Embryonic facial prominence (tissue), 1 donor: ENCODE data around the gene CRYGS.
"Not testable (repeated sequence)": the region's sequence is repeated elsewhere in the genome, so short reads cannot be mapped to it uniquely, and the experiment has no call there.

Experiments
- DNase-seq: peaks from one replicate; pipeline ENCODE4 v3.0.0-alpha.2; 2016; ENCODE audit errors: extremely low spot score

The CRYGS gene

DNA sequence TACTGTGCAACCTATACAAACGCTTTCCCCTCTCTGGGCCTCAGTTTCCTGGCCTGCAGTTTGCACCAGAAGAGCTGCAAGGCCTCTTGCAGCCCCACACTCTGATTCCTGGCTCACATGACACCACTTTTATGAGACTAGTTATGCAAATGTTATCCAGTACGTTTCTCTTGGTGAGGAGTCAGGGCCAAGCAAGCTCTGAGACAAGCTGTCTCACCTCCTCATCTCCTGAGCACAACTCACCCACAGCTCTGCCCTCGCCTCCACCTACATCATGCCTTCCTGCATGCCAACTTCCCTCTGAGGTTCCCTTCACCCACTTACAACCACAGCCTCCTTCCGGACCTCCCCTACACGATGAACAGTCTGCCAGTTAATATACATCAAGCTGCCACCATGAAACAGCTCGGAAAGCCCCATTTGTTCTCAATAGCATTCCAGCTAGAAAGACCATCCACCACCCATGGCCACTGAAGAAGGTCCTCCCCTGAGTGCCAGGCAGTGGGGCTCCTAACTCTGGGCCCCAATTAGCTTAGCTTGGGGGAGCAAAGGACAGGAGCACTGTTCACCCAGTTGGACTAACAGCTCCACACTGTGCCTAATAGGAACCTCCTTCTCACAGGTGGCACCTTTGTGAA is 25.0 kb downstream of the CRYGS start:
- DNase-seq, result no peak

DNA sequence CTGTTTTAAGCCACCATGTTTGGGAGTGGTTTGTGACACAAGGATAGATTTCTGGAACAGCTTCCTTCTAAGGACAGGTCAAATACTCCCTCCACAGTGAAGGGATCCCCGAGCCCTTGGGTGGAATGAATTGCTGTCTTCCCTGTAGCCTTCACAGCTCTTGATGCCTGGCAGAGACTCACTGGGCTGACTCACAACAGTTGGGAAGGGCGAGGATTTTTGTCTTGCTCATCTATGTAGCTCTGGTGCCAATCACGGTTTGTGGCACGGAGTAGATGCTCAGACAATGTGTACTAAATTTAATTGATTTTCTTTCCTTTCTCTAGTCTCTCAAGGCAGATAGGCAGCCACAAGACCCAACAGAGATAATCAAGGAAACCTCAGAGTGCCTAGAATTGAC is 27.0 kb downstream of the CRYGS start:
- no peak for DNase-seq

DNA sequence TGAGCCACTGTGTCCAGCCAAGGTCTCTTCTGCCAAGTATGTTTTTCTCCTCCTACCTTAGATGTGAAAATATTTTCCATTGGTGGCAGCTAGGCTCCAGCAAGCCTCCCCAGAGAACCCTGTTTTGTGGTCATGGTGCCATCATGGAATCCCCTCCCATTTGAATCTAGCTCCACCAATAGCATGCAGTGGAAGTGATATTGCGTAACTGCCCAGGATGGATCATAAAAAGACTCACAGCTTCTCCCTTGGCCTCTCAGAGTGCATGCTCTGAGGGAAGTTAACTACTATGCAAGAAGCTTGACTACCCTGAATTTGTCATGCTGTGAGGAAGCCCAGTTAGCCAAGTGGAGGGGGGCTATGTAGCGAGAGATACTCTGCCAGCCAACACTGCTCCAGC is 27.5 kb downstream of the CRYGS start:
- no peak for DNase-seq

DNA sequence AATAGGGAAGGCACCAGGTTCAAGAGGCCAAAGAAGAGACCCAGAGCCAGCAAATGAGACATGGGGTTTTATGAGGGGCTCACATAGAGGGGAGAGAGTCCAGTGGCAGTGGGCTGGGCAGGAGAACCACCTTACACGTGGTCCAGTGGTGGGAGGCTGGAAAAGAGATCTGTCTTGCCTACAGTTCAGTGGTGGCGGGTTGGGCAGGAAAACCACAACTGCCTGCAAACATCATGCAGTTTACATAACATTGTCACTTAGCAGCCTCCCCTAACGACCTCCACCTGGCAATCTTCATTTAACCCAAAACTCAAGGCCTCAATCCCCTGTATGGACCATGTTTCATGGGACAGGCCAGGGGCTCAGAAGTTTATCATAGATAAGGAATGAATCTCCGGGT is 29.1 kb downstream of the CRYGS start:
- no peak for DNase-seq

DNA sequence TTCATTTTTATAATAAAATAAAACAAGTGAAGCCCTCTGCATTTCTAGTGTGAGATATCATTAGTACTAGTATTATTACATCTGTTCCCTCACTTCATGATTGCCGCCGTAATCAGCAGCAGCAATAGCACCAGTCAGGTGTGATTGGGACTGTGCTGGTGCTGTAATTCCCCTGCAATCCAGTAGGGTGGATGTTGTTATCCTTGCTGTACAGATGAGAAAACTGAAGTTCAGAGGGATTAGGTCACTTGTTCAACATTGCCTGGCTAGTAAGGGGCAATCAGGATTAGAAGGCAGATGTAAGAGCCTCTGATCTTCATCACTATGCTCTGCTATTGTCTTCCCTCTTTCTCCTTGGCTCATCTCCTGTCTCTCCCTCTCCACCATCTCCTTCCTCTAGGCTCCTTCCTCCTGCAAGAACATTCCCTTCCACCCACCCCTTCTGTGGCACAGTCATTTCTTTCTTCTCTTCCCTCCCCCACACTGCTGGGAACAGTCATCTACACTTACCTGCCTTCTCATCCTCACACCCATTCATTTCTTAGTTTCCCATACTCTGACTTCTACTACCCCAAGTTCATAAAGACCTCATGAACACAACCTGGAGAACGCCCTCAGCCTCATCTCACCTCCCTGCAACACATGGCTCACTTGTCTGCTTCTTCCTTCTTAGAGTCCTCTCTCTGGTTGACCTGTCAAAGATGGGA is 29.7 kb downstream of the CRYGS start:
- no peak for DNase-seq

DNA sequence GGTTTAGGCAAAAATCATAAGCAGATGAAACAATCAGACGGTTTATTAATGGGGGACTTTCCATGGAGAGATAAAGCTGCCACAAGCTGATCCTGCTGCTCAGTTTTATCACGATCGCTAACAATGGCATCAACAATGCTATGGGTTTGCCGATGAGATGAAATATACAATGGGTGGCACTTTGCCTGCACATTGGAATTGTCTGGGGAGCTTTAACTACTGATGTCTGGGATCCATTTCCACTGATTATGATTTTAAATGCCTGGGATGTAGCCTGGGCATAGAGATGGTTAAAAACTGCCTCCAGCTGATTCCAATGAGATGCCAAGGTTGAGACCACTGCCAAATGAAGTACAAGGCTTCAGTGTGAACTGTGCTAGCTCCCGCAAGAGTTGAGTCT is 30.8 kb downstream of the CRYGS start:
- DNase-seq, result no peak

DNA sequence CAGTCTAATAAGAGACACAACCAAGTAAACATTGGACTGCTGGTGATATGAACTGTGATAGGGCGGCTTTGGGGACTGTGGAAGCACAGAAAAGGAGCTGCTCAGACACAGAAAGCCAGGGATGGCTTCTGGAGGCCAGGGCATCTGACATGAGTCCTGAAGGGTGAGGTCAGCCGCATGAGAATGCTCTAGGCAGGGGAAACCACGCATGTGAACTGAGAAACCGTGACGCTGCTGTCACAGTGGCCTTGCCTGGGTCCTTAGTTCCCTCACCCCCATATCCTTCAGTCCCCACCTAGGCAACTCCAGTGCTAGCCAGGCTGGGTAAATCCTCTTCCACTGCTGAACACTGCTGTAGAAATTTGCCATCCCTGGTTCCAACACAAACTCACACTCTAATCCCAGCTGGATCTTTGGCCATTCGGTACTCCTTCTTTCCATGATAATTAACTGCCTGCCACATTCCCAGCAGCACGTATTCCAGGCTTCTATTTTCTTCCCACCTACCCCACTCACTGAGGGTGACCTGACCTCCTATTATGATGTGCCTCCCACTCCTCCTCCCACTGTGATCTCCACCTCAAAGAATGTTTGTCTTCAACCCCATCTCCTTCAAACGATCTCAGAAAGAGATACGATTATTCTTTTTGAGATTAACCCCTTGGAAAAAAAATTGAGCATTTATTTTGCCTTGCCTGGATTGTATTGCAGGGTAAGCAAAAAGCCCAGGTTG is 31.4 kb downstream of the CRYGS start:
- no peak for DNase-seq

DNA sequence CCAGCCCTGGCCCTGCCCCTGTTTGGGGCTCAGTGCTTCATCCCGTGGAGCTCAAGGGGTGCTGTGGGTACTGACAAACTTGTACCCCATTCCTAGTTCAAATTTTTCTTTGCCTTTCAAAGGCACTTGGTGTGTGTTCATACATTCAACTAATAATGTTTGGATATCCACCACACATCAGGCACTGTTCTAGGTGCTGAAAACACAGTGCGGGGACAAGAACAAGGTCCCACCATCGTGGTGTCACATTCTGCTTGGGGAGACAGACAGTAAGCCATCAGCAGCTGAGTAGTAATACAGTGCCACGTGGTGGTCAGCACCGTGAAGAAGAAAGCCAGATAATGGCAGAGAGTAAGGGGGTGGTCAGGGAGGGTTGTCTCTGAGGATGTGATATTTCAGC is 32.5 kb downstream of the CRYGS start:
- no peak for DNase-seq

DNA sequence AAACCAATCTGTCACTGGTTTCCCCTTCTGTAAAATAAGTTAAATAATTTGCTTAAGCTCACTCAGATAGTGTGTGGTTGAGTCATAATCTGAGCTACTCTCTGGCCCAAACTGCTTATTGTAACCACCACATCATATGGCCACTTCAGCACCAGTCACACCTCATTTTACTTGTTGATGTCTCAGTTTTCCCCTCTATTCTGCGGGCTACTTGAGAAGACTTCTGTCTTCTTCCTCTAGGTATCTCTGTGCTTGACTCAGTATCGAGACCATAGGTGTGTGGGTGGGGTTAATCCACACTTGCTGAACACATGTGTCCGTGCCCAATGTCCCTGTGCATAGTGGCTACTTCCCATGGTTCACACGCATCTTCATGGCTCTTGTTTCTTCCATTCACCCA is 32.9 kb downstream of the CRYGS start:
- DNase-seq, result no peak

DNA sequence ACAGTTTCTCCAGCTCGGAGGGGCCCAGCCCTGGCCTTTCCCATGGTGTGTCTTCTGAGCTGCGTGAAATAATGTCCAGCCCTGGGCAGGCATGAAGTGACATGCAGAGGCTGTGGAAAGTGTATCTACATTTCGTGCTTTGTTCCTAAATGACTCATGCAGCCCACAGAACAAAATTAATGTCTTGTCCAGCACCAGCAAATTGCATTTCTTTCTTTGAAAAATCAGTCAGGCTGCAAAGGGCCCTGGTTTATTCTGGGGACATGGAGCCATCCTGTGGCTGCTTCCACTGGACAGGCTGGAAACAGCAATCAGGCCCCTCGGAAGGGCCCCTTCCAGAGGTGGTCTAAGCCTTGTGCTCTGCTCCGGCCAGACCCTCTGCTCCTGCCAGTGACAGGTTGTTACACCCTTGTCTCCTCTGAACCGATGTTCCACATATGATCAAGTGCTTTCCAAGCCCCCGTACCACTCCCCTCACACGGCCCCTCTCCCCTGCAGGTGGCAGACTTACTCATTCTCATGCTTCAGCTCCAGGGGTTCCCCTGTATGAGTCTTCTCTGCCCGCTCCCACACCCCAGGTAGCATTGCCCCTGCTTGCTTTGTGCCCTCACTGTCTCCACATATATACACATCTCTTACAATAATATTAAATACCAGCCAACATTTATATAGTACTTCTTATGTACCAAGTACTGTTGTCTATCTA is 33.7 kb downstream of the CRYGS start:
- DNase-seq, result no peak

DNA sequence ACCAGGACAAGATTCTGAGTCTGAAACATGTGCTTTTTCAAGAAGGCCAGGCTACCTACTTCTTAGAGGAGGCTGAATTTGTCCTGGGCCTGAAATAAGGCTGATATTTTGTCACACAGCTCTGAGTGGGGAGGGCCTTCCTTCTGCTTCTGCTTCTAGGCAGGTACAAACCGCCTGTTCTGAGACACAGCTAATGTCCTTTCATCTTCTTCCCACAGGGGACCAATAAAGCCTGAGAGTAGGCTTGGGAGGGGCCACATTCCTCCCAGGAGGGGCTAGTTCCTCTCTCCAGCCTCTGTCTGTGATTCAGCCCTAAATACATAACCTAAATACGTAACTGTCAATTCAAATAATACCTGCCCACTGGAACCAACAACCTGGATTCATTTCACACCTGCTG is 34.8 kb downstream of the CRYGS start:
- DNase-seq, result no peak

DNA sequence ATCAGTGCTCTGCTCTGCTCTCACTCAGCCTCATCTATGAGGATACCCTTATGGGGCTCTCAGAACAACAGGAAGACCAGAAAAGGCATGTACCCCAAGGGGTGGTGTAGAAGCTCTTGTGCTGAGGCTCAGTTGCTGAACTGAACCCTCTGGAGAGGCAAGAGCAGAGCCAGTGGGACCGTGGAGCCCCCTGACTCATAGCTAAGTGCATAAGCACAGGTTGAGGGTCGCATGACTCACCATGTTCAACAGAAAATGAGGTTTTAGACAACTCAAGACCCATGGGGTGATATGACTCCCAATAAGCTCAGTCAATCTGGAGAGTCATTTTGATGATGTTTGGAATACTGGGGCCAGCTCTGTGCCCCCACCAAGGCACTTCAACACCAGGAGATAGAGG is 37.3 kb downstream of the CRYGS start:
- DNase-seq, result no peak

DNA sequence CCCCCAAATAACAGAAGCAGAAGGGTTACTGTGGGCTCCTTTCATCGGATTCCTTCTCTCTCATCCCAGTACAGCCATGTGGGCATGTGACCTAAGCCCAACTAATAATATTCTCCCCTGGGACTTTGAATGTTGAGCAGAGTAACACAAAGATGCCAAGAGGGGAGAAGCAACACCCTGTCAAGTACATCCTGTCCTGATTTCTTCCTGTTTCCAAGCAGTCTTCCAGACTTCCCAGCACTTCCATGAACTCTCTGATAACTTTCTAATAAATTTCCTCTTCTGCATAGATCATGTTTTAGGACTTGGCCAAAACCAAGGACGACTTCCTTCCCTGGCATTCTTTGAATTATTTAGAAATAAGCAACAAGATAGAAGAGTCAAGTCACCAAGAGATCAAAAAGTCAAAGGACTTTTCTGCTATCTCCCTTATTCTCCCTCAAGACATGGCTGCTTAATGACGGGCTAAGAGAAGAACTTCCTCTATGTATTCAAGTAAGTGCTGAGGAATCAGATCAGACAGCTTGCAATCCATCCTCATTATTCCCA is 37.9 kb downstream of the CRYGS start:
- no peak for DNase-seq

DNA sequence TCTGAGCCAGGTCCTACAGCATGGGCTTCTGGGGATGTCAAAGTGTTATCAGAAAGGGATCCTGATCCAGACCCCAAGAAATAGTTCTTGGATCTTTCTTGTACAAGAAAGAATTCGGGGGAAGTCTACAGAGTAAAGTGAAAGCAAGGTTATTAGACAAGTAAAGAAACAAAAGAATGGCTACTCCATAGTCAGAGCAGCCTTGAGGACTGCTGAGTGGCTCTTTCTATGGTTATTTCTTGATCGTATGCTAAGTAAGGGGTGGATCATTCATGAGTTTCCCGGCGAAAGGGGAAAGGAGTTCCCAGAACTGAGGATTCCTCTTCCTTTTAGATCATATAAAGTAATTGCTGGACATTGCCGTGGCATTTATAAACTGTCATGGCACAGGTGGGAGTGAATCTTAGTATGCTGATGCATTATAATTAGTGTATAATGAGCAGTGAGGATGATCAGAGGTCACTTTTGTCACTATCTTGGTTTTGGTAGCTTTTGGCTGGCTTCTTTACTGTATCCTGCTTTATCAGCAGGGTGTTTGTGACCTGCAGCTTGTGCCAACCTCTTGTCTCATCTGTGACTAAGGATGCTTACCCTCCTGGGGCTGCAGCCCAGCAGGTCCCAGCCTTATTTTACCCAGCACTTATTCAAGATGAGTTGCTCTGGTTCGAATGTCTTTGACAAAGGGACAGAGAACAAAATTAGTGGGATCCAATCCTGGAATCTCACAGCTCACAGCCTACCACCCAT is 41.0 kb downstream of the CRYGS start:
- no peak for DNase-seq

DNA sequence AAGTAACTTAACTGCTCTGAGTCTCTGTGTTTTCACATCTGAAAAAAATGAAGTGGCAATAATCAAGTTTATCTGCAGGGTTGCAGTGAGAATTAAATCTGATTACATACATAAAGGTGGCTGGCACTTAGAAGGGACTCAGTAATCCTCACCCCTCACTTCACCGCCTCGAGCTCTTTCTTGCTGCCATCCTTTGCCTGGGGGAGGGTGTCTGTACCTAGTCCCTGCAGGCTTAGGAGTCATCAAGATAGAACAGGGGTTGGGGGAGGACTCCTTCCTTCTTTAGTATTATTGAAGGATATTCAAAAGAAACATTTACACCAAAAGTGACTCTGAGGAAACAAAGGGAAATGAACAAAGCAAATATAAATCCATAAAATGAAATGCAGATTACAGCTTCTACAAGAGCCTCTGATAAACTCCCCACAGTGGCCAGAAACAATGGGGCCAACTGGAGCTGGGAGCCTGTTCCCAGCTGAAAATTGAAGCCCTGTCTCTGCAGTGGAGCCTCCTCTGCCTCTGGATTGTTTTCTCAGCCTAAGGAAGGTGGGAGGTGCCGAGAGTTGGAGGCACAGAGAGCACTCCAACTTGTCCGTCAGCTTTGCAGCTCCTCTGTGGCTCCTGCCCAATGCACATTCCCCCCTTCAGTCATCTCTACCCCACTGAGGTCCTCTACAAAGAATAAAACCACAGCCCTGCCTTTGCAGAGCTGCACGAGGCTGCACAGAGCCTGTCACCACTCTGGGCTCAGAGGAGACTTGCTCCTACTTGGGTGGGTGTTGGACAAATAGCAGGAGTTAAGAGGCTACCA is 41.8 kb downstream of the CRYGS start:
- DNase-seq, result no peak

DNA sequence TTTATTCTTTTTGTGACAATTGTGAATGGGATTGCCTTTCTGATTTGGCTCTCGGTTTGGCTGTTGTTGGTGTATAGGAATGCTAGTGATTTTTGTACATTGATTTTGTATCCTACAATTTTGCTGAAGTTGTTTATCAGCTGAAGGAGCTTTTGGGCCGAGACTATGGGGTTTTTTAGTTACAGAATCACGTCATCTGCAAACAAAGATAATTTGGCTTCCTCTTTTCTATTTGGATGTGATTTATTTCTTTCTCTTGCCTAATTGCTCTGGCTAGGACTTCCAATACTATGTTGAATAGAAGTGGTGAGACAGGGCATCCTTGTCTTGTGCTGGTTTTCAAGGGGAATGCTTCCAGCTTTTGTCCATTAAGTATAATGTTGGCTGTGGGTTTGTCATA is 44.2 kb downstream of the CRYGS start:
- not testable (repeated sequence) for DNase-seq

DNA sequence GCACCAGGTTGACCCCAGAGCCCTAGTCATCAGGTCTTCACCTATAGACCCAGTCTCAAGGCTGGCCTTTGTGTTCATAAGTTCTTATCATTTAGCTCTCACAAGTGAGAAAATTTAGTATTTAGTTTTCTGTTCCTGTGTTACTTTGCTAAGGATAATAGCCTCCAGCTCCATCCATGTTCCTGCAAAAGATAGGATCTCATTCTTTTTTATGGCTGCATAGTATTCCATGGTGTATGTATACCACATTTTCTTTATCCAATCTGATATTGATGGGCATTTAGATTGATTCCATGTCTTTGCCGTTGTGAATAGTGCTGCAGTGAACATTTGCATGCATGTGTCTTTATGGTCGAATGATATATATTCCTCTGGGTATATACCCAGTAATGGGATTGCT is 46.2 kb downstream of the CRYGS start:
- DNase-seq, result not testable (repeated sequence)

DNA sequence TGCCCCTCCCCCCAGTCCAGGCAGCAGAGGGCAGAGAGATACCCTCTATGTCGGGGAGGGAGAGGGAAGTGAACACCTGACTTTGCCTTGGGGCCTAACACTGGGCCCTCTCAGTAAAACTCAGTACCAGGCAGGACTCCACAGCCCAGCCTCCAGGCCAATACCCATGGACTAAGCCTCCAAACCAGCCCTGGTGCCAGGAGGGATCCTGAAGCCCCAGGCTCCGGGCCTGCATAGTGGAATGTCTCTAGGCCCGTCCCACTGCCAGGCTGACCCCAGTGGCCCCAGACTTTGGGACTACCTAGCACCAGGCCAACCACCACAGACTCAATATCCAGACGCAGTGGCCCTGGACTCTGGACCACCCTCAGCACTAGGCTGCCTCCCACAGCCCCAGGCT is 46.6 kb downstream of the CRYGS start:
- DNase-seq, result no peak

DNA sequence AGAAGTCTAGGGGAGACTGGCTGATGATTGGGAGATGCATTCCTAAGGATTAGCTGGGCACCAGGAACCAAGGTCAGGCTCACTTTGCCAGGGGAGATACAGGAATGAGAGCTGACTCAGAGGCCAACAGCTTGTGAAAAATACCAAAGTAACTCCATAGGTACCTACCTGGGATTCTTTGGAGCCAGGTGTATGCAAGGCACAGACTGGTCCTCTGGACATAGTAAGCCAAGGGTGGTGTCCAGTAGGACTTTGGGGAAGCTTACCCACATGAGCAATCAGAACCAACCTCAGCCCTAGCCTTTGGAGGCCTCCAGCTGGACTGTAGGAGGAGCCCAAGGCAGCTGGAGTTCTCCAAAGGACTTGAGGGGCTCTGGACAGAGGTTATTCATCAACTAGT is 47.5 kb downstream of the CRYGS start:
- DNase-seq, result no peak

DNA sequence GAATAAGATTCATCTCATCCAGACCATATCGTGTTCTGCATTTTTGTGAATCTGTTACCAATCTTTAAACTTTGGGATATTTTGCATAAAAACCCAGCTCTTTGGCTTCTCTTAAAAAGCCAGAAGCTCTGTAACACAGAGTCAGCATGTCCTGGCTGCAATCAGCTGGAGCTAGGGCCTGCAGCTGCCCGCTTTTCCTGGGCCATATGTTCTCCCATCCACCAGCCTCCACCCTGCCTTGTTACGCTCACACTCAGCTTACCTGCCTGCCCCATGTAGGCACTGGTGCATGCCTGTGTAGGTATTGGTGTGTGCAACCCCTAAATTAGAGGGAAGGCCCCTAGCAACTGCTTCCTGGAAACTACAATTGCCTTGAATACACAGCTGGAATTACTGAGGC is 48.2 kb downstream of the CRYGS start:
- no peak for DNase-seq
